HG03442 (cell line): Measurements from ENCODE around the gene GRAMD4.
"Not testable (repeated sequence)": the region's sequence is repeated elsewhere in the genome, so short reads cannot be mapped to it uniquely, and the experiment has no call there.

Experiments used
- ATAC-seq: cut with Tn5 transposase; IDR thresholded peaks from one replicate; pipeline ENCODE4 v1.9.1; 2021; ENCODE audit warnings: mild to moderate bottlenecking, moderate library complexity; ENCODE audit not compliant: unreplicated experiment

GRAMD4 gene

DNA sequence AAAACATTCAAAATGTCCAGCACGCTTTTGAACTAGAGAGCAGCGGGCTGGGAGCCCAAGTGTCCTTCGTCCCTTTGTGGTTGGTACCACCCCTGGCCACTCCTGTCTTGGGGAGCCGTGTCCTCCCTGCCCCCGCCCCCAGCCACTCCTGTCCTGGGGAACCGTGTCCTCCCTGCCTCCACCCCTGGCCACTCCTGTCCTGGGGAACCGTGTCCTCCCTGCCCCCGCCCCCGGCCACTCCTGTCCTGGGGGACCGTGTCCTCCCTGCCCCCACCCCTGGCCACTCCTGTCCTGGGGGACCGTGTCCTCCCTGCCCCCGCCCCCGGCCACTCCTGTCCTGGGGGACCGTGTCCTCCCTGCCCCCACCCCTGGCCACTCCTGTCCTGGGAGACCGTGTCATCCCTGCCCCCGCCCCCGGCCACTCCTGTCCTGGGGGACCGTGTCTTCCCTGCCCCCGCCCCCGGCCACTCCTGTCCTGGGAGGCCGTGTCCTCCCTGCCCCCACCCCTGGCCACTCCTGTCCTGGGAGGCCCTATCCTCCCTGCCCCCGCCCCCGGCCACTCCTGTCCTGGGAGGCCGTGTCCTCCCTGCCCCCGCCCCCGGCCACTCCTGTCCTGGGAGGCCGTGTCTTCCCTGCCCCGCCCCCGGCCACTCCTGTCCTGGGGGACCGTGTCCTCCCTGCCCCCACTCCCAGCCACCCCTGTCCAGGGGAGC lies 14.9 kb downstream of the GRAMD4 start:
- not testable (repeated sequence) for ATAC-seq

DNA sequence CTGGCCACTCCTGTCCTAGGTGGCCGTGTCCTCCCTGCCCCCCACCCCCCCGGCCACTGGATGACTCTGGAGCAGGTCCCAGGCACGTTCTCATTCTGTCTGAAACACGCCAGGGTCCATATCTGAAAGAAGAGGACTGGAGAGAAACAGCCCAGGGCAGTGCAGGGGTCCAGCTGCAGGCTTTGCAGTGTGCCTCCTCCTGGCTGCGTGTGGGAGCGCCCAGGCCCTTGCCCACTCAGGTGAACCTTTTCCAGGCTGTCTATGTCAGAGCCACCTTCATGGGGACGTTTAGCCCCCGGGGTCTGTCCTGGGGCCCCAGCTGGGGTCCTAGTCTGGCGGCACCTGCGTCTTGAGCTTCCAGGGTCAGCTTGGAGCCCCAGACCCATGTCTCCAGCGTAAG lies 15.6 kb downstream of the GRAMD4 start:
- no peak for ATAC-seq

DNA sequence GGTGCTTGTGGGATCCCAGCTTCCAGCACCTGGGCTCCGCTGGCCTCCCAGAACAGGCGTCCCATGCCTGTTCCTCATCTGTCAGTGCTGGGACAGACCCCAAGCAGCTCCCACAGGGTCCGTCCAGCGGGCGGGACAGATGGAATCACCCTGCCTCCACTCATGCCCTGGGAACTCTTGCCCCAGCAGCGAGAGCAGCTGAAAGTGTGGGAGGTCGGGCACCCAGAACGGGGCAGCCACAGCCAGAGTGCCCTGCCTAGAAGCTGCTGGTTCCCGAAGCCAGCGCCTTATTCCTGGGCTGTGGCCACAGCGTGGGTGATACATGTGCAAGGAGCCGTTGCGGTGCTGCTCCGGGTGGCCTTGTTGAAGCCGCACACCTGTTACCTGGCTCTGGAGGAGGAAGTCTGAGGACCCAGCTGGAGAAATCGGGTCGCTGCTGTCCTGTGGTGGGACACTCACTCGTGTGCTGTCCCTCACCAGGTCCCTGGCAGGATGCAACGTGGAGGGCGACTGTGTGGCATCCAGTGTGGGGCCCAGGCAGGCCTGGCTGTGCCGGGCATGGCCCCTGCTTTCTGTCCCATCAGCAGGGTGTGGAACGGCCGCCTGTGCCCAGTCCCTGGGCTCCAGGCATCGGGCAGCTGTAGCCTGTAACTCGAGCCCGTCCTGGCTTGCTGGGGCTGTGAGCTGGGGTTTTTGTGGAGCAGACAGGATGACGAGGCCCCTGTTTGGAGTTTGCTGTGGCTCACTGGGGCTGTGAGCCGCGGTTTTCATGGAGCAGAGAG lies 16.2 kb downstream of the GRAMD4 start:
- ATAC-seq: no peak

DNA sequence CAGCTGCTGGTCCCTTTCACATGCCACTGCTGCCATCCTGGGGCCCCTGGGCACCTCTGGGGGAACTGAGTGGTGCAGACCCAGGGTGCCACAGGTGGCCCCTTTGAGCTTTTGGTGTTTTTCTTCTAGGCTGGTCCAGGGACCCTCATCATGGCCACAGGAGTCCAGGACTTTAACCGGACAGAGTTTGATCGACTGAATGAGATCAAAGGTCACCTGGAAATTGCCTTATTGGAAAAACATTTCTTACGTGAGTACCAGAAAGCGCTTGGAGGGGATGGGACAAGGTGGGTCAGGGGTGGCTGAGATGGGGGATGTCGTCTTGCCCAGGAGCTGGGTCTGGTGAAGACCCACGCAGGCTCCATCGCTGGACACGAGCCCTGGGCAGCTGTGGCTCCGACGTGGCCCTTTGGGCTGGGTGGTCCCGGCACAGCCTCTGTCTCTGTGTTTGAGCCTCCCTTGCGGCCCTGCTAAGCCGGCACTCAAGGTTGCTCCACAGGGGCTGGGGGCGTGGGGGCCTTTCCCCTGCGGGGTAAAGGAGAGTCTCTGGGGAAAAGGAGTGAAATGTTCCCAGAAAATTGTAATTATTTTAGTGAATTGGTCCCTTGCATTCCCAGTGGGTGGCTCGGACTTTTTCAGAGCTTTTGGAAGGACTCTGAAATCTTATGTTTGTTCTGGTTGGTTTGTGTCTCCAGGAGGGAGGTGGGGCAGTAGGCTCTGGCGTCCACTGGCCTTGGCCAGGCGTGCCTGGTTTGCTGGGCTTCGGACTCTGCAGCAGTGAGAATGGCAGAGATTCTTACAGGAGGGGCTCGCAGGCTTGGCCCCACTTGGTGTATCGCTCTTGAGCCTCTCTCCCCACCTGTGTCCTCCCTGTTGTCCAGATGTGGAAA lies 17.8 kb downstream of the GRAMD4 start:
- ATAC-seq: no peak

DNA sequence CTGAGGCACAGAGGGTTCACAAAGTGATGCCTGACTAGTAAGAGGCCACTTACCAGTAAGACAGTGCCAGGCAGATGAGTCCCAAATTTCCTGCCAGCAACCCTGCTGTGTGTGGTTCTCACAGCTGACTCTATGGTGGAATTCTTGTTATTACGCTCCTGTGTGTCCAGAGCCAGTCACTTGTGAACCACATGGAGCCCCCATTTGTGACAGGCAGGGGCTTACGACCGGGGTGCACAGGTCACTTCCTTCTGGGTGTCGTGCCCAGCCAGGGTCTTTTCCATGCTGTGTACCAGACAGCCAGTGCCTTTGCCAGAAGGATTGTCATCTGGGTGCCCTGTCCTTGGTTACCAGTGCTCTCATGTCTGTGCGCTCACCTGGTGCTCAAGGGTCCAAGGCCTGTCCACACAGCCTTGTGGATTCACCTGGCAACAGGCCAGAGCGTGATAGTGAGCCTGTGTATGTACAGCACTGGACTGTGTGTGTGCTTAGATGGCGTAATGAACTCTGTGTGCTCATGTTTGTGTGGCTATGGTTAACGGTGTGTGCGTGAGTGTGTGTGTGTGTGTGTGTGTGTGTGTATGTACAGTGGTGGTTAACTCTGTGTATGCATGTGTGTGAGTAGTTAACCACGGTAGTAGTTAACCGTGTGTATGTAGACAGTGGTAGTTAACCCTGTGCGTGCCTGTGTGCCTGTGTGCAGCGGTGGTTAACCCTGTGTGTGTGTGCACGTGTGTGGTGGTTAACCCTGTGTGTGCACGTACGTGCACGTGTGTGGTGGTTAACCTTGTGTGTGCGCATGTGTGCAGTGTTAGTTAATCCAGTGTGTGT lies 18.6 kb downstream of the GRAMD4 start:
- ATAC-seq: no peak

DNA sequence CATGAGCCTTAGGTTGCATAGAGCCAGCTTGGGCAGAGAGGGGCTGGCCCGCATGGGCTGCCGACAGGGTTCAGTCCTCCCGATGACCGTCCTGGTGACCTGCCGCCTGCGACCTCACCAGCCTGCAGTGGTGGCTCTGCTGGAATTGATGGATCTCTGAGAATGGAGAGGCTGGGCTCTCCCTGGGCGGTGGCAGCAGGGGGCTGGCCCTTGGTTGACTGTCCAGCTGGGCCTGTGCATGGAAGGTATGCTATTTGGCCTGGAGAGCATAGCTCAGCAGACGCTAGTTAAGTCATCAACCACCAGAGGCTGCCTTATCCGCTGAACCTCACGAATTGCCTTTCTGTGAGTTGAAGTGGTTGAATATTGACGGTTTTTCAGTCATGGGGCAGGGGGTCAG lies 19.7 kb downstream of the GRAMD4 start:
- ATAC-seq: no peak

DNA sequence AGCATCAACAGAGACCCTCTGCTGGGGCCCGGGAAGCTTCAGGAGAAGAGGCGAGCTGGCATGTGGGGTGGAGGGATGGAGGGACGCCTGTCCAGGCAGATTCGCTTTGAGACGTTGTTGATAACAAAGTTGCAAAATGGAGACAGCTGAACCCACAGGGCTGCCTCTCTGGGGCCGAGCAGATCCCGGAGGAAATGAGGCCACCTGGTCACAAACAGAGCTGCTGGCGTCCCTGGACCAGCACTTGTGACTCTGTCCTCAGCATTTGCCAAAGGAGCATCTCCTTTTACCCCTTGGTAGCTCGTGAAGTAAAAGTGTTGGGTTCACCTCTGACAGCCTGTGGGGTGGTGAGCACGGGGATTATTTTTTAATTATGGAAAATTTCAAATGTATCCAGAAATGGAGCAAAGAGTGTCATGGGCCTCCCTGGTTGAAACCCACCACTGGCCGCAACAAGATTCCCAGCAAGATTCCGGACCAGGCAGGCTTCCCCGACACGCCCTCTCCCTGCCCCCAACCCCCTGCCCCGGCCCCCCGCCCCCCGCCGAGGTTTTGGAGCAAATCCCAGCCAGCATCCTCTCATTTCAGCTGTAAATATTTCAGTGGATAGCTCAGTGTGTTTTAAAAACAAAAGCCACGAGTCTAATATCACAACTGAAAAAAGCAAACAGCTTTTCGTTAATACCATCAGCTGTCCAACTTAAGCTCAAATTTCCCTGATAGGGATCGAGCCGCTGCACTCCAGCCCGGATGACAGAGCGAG lies 20.3 kb downstream of the GRAMD4 start:
- no peak for ATAC-seq

DNA sequence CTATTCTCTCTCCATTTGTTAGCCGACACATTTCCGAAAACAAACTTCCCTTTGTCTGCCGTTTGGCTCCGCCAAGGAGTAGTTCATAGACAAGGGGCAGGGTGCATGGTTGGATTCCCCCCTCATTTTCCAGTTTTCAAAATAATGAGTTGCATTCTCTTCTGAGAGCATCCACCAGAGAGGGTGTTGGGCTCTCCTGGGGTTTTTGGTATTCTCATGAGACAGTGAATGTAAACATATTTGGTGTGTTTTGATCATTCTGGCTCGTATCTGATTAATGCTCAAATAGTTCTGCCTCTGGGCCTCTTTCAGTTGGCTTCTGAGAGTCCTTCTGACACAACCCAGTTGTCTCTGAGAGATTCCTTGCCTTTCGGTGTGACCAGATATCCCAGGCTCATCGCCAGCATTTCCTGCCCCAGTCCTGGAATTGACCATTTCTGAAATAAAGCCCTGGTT lies 21.7 kb downstream of the GRAMD4 start:
- ATAC-seq: no peak

DNA sequence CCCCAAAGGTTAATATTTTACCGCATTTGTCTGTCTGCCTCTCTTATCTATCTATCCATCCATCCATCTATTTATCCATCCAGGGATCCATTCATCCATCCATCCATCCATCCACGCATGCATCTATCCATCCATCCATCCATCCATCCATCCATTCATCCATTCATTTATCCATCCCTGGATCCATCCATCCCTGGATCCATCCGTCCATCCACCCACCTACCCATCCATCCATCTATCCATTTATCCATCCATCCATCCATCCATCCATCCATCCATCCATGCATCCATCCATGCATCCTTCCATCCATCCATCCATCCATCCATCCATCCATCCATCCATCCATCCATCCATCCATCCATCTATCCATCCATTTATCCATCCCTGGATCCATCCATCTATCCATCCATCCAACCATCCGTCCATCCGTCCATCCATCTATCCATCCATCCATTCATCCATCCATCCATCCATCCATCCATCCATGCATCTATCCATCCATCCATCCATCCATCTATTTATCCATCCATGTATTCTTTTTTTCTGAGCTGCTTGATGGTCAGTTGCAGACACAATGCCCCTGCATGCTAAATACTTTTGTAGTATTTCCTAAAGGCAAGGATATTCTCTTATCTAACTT lies 22.8 kb downstream of the GRAMD4 start:
- not testable (repeated sequence) for ATAC-seq

DNA sequence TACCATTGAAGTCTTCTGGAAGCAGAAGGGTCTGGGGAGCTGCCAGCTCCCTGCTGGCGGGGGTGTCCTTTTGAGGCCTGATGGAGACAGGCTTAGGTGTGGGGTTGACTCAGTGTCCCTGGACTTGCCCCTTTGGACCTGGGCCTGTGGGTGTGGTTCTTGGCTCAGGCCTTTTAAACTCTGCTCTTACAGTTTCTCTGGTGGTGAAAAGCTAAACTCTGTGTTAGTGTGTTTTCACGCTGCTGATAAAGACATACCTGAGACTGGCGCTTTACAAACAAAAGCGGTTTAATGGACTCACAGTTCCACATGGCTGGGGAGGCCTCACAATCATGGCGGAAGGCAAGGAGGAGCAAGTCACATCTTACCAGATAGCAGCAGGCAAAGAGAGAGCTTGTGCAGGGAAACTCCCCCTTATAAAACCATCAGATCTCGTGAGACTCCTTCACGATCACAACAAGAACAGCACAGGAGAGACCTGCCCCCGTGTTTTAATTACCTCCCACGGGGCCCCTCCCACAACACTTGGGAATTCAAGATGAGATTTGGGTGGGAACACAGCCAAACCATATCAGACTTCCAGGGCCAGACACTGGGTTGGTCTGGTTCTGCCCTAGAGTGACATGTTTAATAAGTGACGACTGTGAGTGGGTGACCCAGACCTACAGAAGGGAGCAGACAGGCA lies 26.5 kb downstream of the GRAMD4 start:
- ATAC-seq: no peak

DNA sequence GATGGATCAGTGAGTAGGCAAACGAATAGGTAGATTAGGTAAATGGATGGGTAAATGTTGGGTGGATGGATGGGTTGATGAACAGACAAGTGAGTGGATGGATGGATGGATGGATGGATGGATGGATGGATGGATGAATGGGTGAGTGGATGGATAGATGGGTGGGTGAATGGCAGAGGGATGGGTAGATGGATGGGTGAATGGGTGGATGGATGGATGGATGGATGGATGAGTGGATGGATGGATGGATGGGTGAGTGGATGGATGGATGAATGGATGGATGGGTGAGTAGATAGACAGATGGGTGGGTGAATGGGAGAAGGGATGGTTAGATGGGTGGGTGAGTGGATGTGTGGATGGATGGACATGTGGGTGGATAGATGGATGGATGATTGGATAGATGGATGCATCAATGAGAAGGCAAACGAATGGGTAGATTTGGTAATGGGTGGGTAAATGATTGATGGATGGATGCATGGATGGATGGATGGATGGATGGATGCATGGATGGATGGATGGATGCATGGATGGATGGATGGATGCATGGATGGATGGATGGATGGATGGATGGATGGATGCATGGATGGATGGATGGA lies 28.1 kb downstream of the GRAMD4 start:
- ATAC-seq: not testable (repeated sequence)

DNA sequence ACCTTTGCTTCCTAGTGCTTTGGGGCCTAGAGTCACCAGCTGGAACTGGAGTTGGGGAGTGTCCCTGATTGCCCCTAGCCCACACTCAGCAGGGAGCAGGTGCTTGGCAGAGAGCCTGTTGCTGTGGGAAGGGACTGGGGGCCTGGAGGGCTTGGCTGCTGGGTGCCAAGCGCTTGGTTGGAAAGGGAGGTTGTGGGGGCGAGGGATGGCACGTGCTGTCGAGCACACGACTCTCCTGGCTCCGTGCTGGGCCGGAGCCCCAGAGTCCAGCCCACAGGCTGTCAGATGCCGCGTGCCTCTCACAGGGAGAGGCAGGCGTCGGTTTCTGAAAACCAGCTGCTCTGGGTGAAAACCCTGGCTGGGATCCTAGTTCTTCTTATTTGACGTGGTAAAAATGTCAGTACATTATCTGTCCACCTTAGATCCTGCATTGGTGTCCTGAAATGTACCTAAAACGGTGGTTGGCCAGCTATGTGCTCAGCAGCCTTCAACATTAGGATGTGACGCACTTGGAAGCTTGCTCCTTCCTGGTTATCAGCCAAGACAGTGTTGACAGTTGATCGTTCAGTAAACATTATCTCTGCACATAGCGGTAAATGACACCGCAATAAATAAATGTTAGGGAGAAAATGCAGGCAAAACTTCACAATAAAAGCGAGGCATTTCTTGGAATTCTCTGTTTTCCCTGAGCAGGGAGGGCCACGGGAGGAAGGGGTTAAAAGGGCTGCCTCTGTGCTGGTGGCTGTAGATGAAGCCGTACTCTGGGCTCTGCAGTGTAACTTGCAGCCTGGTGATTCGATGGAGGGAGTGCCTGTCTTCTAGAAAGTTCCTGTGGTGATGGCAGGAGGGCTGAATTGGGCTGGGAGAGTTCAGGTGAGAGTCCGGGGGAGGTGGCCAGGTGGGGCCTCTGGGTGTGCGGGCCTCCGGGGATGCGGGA lies 29.2 kb downstream of the GRAMD4 start:
- no peak for ATAC-seq

DNA sequence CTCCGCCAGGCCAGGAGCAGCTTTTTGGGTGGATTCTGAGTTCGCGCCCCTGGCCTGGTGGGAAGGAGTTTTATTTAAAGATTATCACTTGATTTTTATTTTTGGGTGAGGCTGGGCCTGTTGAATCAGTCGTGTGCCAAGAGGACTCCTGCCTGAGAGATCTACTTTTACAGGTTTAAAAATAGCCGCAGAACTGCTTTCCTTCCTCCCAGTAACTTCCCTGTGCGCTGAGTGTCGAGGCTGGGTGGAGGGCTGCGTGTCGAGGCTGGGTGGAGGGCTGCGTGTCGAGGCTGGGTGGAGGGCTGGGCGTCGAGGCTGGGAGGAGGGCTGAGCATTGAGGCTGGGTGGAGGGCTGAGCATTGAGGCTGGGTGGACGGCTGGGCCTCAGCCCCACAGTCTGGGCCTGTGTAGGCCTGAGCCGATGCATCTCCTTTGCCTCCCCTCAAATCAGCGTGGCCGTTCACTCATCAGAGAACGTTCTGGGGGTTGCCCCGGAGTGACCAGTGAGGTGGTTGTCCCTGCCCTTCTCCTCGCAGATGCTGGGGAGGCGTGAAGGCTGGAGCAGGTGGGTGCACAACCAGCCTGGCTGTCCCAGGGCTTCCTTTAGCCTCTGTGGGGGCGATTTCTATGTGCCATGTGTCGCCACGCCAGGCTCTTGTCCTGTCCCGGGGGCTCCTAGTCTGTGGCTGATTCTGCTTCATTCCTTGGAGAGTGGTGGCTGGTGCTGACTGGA lies 30.1 kb downstream of the GRAMD4 start:
- no peak for ATAC-seq

DNA sequence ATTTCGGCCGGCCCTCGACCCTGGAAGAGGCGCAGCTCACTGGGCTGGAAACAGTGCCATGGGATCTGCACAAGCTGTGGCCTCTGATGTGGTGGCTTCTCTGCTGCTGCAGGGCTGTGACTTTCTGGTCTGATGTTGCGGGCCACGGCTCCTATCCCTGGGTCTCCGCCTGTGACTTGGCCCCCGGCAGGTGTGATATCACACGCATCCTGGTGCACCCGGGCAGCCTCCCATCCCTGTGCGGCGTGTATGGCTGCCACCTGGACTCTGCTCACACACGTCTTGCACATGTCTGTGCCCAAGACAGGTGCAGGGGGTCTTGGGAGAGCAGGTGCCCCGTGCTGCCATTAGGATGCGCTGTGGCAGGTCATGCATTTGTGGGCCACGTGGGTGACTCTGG lies 31.1 kb downstream of the GRAMD4 start:
- ATAC-seq: no peak

DNA sequence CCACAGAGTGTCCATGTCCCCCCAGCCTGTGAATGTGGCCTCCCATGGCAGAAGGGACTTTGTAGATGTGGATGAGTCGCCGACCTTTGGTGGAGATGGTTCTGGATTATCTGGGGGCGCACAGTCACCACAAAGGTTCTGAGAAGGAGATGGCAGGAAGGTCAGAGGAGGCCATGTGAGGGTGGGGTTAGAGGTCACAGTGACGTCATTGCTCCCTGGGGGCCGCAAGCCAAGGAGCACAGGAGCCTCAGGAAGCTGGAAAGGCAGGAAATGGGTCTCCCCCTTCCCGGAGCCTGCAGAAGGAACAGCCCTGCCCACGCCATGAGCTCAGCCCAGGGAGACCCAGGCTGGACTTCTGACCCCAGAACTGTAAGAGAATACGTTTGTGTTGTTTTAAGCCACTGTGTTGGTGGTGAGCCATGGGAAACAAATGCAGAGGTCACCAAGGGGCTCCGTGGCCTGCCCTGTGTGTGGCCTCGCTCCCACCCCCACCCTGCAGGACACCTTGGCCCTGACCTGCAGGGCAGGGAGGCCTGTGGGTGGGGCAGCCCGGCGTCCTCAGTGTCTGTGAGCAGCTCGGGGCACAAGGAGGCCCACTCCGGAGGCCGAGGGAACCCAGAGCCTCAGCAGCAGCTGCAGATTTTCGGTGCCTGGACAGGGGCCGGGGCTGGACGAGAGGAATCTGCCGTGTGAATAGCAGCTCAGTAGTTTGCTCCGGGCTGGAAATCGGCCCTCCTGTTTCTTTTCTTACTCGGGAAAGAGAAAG lies 32.1 kb downstream of the GRAMD4 start:
- ATAC-seq: no peak

DNA sequence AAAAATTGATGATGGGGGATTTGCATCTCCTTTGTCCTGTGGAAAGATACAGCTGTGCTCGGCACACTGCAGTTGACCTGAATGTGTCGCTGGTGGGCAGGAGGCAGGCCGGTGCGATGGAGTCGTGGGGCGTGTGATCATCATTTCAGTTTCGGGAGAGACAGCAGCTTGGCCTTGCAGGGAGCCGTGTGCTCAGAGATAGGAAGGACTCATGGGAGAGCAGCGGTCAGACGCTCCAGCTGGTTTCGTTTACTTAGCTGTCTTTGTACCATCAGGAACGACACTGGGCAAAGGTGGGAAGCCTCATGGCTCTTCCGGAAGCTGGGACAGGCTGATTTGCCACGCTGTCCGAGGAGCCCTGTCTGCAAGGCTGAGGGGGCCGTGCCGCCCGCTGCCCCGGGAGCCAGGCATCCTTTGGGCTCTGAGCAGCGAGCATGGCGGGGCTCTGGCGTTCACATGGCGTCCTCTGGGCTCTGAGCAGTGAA lies 32.7 kb downstream of the GRAMD4 start:
- no peak for ATAC-seq
